K562 (cell line): ENCODE results near the gene CSNK1G1. TPM values are rescaled to one million over a fixed set of nuclear protein-coding genes. Genes with fewer than 3 reads are reported as not detected.
A peak's percentile ranks its signal among the peaks of the same experiment; 100 is the strongest.

ENCODE experiments used
- CBX3 ChIP-seq, 2 experiments: IDR thresholded peaks; 1 replicate in 1 of 2; 2 replicates in 1 of 2; pipeline ENCODE4 v1.6.1; 2012; ENCODE audit warnings: inconsistent platforms in 2 of 2, low read length in 2 of 2, borderline replicate concordance in 1 of 2, control low read depth in 1 of 2
- CHAMP1 ChIP-seq: fragments of 450-650 bp; IDR thresholded peaks from 2 replicates; pipeline ENCODE4 v1.6.1; 2016; ENCODE audit warnings: mild to moderate bottlenecking
- FOXJ3 ChIP-seq: sonication (generic); formaldehyde crosslinking; IDR thresholded peaks from 2 replicates; pipeline ENCODE4 v1.4.0; 2020; ENCODE audit warnings: mild to moderate bottlenecking, missing genetic modification reagents
- FOXM1 ChIP-seq, 2 experiments: fragments of 450-650 bp in 1 of 2; sonication (generic) in 1 of 2; formaldehyde crosslinking in 1 of 2; IDR thresholded peaks; 2 replicates each; pipeline versions ENCODE4 v1.6.1 to v1.9.0; 2017 to 2022; ENCODE audit warnings: low read depth in 2 of 2, mild to moderate bottlenecking in 2 of 2, missing genetic modification reagents in 1 of 2, moderate library complexity in 1 of 2
- KAT2B ChIP-seq: IDR thresholded peaks from one replicate; pipeline ENCODE4 v1.6.1; 2012; ENCODE audit warnings: low read depth, mild to moderate bottlenecking, control low read depth, inconsistent platforms, low read length, moderate library complexity
- MTA3 ChIP-seq: fragments of 450-650 bp; formaldehyde crosslinking; IDR thresholded peaks from 2 replicates; pipeline ENCODE4 v1.6.1; 2017; ENCODE audit warnings: mild to moderate bottlenecking, borderline replicate concordance
- NRF1 ChIP-seq, 2 experiments: fragments of 450-650 bp; IDR thresholded peaks in 1 of 2; conservative IDR thresholded peaks in 1 of 2; 2 replicates each; pipeline ENCODE4 v1.6.1; 2014; ENCODE audit warnings: mild to moderate bottlenecking in 2 of 2
- PKNOX1 ChIP-seq: fragments of 450-650 bp; IDR thresholded peaks from 2 replicates; pipeline ENCODE4 v1.6.1; 2016
- POLR2A ChIP-seq: fragments of 450-650 bp; conservative IDR thresholded peaks from 2 replicates; pipeline ENCODE4 v1.6.1; 2016
- RCOR1 ChIP-seq, 2 experiments: IDR thresholded peaks; 2 replicates each; pipeline ENCODE4 v1.6.1; 2012; ENCODE audit warnings: low read depth in 2 of 2, low read length in 2 of 2, borderline replicate concordance in 1 of 2, improper control_type of control experiment in 1 of 2
- SMAD3 ChIP-seq: fragments of 450-650 bp; formaldehyde crosslinking; conservative IDR thresholded peaks from 2 replicates; pipeline ENCODE4 v1.4.0; 2020; ENCODE audit warnings: mild to moderate bottlenecking
- SMAD4 ChIP-seq: fragments of 250-450 bp; sonication (Bioruptor Pico); conservative IDR thresholded peaks from 2 replicates; pipeline ENCODE4 v1.8.0; 2021; ENCODE audit warnings: inconsistent platforms, mild to moderate bottlenecking, moderate library complexity
- SOX6 ChIP-seq: fragments of 450-650 bp; IDR thresholded peaks from 2 replicates; pipeline ENCODE4 v1.6.1; 2014; ENCODE audit warnings: mild to moderate bottlenecking
- STAG1 ChIP-seq: sonication (generic); formaldehyde crosslinking; IDR thresholded peaks from 2 replicates; pipeline ENCODE4 v1.5.0; 2020; ENCODE audit warnings: missing genetic modification reagents, borderline replicate concordance
- TEAD2 ChIP-seq: fragments of 450-650 bp; IDR thresholded peaks from 2 replicates; pipeline ENCODE4 v1.6.1; 2016; ENCODE audit warnings: missing genetic modification characterization, control low read depth, missing compliant biosample characterization
- TRIM24 ChIP-seq, 2 experiments: fragments of 450-650 bp; IDR thresholded peaks; 2 replicates each; pipeline ENCODE4 v1.6.1; 2016
- ZFX ChIP-seq: sonication (generic); formaldehyde crosslinking; IDR thresholded peaks from 2 replicates; pipeline ENCODE4 v1.8.0; 2022; ENCODE audit warnings: mild to moderate bottlenecking, missing genetic modification reagents, moderate library complexity
- ZNF232 ChIP-seq: sonication (generic); formaldehyde crosslinking; IDR thresholded peaks from 2 replicates; pipeline ENCODE4 v1.8.0; 2022; ENCODE audit warnings: mild to moderate bottlenecking, missing genetic modification reagents
- ZNF609 ChIP-seq: sonication (generic); formaldehyde crosslinking; IDR thresholded peaks from 2 replicates; pipeline ENCODE4 v1.8.1; 2023; ENCODE audit warnings: missing genetic modification reagents, mild to moderate bottlenecking, borderline replicate concordance
- polyA plus RNA-seq, 8 experiments: library from polyadenylated mRNA; depleted of rRNA in 4 of 8; stranded (reverse) in 5 of 8; unstranded in 3 of 8; fragments of >200 nt; fragmentation: Nextera tagmentation in 2 of 8; fragmentation: Illumina TruSeq in 1 of 8; extraction: Ambion mirVana in 2 of 8; extraction: Trizol in 1 of 8; gene quantifications; 2 replicates each; pipeline versions ENCODE4 v1.2.1 to v1.2.3, GENCODE V29; 2011 to 2014; ENCODE audit warnings: inconsistent platforms in 1 of 8, missing spikeins in 1 of 8
- total RNA-seq, 7 experiments: library from RNA; depleted of rRNA in 6 of 7; stranded (reverse); fragments of >200 nt in 6 of 7; fragmentation: Illumina TruSeq in 2 of 7; extraction: Trizol in 2 of 7; gene quantifications; 2 replicates each; pipeline versions ENCODE4 v1.2.1 to v1.2.3, GENCODE V29; 2011 to 2021; ENCODE audit warnings: low replicate concordance in 1 of 7

The CSNK1G1 gene
- total and polyA plus RNA-seq, 9 of the 15 experiments (the other 6 are each of a cell fraction or from before 2014, with no cell fraction given) = 4.5 to 18.5 (median 9.5) TPM

- TF ChIP-seq STAG1 (CRISPR knock-in tag) (no peak), MTA3 (no peak), KAT2B (no peak), ZFX (peak; percentile 43; the same call in 1 of the 2 replicates), TRIM24 (IDR thresholded peaks at IDR 0.05) (peak in 1 of 2 experiments; percentile 60; a peak in 2 of 4 replicates), FOXJ3 (CRISPR knock-in tag) (peak; percentile 86), PKNOX1 (peak; percentile 77), RCOR1 (IDR thresholded peaks at IDR 0.05; ENCODE audit: borderline replicate concordance in 1 of 2, low read depth in 2 of 2, low read length in 2 of 2) (0 out of 4 replicates have a peak, but pooled peaks of 1 of the 2 experiments have one; percentile 13), CBX3 (IDR thresholded peaks at IDR 0.05; ENCODE audit: borderline replicate concordance in 1 of 2, low read length in 2 of 2) (0 out of 3 replicates have a peak, but pooled peaks of 1 of the 2 experiments have one; percentile 42), CHAMP1 (0 out of 2 replicates have a peak, but pooled peaks have one; percentile 16), FOXM1 (IDR thresholded peaks at IDR 0.05; ENCODE audit: low read depth) (0 out of 2 replicates have a peak, but pooled peaks have one; percentile 26), FOXM1 (CRISPR knock-in tag; IDR thresholded peaks at IDR 0.05; ENCODE audit: low read depth) (no peak), POLR2A (no peak), TEAD2 (no peak), ZNF609 (CRISPR knock-in tag) (no peak), ZNF232 (CRISPR knock-in tag) (no peak), SMAD4 (CRISPR knock-in tag) (0 out of 2 replicates have a peak, but pooled peaks have one; percentile 27), SMAD3 (CRISPR knock-in tag) (no peak), SOX6 (peak; percentile 53), NRF1 (conservative IDR thresholded peaks at IDR 0.05 in 1 of 2, IDR thresholded peaks at IDR 0.05 in 1 of 2) (peak; percentile 87 to 88)
Measured at GRCh38 chr15:64247906-64248541, 107.9 kb downstream of the CSNK1G1 start (continued).
